ENCODE results near the gene UBA52. TPM values are rescaled to one million over a fixed set of nuclear protein-coding genes. Genes with fewer than 3 reads are reported as not detected.
A peak's percentile ranks its signal among the peaks of the same experiment; 100 is the strongest.
"Not testable (repeated sequence)": the region's sequence is repeated elsewhere in the genome, so short reads cannot be mapped to it uniquely, and the experiment has no call there.

Gene UBA52
- total RNA-seq, 1 experiment from 2014 or later = 1,361 TPM

GRCh38 chr19:18600692-18601397 is 29.2 kb downstream of the UBA52 start:
- CTCF ChIA-PET, POLR2A ChIA-PET: not testable (repeated sequence)

GRCh38 chr19:18601875-18602274 is 30.2 kb downstream of the UBA52 start:
- Mint-ChIP-seq H3K4me3 (no peak overlapping the region), H3K27me3 (ENCODE audit: low read depth) (peaks cover 68% of the 10 kb centered on the region), H3K27ac (no peak overlapping the region), H3K9me3 (no peaks in the 10 kb centered on the region), H3K36me3 (no peaks in the 10 kb centered on the region), H3K4me1 (peaks cover 36% of the 10 kb centered on the region)
- DNase-seq (ENCODE audit: low spot score) = no peak
- no peak for TF ChIP-seq ZNF532 (CRISPR knock-in tag; IDR thresholded peaks at IDR 0.05; ENCODE audit: borderline replicate concordance)
- no peak for TF ChIP-seq ZMAT4 (CRISPR knock-in tag; IDR thresholded peaks at IDR 0.05)
- no peak for TF ChIP-seq ZNF263 (CRISPR knock-in tag; IDR thresholded peaks at IDR 0.05; ENCODE audit: low read depth)
- TF ChIP-seq ELF4 (CRISPR knock-in tag; IDR thresholded peaks at IDR 0.05; ENCODE audit: low read depth) = no peak
- no peak for TF ChIP-seq HMGXB4 (CRISPR knock-in tag; IDR thresholded peaks at IDR 0.05)
- TF ChIP-seq NR1H2 (CRISPR knock-in tag; IDR thresholded peaks at IDR 0.05) = no peak
- TF ChIP-seq PRDM15 (CRISPR knock-in tag; IDR thresholded peaks at IDR 0.05) = no peak
- no peak for TF ChIP-seq GABPB1 (CRISPR knock-in tag; IDR thresholded peaks at IDR 0.05)
- no peak for TF ChIP-seq NR3C1 (CRISPR knock-in tag; conservative IDR thresholded peaks at IDR 0.05; ENCODE audit: low read depth)
- no peak for TF ChIP-seq E2F4 (CRISPR knock-in tag; IDR thresholded peaks at IDR 0.05; ENCODE audit: borderline replicate concordance, low read depth)
- TF ChIP-seq PREB (CRISPR knock-in tag; IDR thresholded peaks at IDR 0.05; ENCODE audit: borderline replicate concordance) = no peak
- TF ChIP-seq RELA (CRISPR knock-in tag; IDR thresholded peaks at IDR 0.05; ENCODE audit: borderline replicate concordance) = no peak
- no peak for TF ChIP-seq RORB (CRISPR knock-in tag; IDR thresholded peaks at IDR 0.05)
- no peak for TF ChIP-seq SOX15 (CRISPR knock-in tag; IDR thresholded peaks at IDR 0.05)
- no peak for TF ChIP-seq ZNF423 (CRISPR knock-in tag; IDR thresholded peaks at IDR 0.05)
- TF ChIP-seq ZSCAN18 (CRISPR knock-in tag; IDR thresholded peaks at IDR 0.05) = no peak
- TF ChIP-seq OVOL2 (CRISPR knock-in tag; IDR thresholded peaks at IDR 0.05; ENCODE audit: borderline replicate concordance) = no peak
- TF ChIP-seq NR2C2 (CRISPR knock-in tag; IDR thresholded peaks at IDR 0.05) = no peak
- no peak for ATAC-seq
- ChIA-PET CTCF (no interaction called here), POLR2A (no interaction called here)

More at GRCh38 chr19:18600692-18601397, 29.2 kb downstream of the UBA52 start:
- H3K27ac Mint-ChIP-seq; DNase-seq (ENCODE audit: low spot score); H3K36me3 Mint-ChIP-seq; H3K4me3 Mint-ChIP-seq; H3K9me3 Mint-ChIP-seq; ATAC-seq: not testable (repeated sequence)
- Mint-ChIP-seq H3K4me1 (peaks cover 44% of the 10 kb centered on the region), H3K27me3 (ENCODE audit: low read depth) (peaks cover 66% of the 10 kb centered on the region)
- TF ChIP-seq ZNF121 (CRISPR knock-in tag; IDR thresholded peaks at IDR 0.05) = 0 out of 2 replicates have a peak, but pooled peaks have one; percentile 43

All from WTC11 (cell line).